ENCODE measurements around the gene MACROD2.

The MACROD2 gene

DNA sequence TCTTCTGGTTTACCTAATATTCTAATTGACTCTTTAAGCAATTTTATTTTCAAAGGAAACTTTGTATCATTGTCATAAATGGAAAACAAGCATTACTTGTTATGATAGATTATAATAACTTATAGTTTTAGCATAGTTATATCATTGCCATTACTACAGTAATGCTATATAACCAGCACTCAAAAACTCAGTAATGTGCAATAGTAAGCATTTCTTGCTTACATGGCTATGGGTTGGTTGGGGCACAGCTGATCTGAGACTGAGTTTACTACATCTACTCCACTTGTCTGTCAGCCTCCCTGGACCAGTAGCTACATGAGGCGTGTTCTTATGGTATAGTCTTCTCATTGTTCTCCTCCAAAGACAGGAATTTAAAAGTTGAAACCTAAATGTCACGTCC is 1427.7 kb downstream of the MACROD2 start:
- no peak for DNase-seq

GRCh38 chr20:15439551-15439950 is 1444.2 kb downstream of the MACROD2 start:
- DNase-seq = no peak

DNA sequence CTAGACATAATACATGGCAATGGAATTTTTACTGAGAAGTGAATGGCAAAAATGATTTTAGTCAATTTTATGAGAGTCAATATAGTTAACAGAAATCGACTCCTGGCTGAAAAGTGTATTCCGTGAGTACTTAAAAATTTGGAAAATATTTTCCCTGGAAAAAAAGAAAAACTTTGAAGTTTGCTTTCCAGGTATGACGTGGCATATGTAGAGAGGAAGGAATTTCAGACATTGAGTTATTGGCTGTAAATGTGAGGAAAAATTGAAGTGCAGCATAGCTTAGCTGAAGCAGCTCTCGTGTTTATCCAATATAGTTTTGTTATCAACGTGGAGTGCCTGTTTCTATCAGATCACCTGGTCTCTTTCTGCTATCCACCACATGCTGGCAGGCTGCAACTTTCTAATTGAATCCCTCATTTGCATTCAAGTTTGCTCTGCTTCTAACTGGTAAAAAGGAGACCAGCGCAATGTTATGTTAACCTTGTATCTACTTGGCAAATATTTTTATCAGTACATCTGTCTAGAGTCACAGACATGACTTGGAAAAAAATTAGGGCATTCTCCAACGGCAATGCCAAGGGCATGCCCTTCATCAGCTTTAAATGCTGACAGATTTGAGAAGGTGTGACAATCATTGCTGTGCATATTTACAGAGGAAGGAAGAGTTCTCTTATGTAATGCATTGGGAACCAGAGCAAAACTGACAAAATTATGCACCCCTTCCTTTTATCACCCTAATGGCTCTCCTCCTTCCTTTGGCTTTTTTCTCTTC is 1444.9 kb downstream of the MACROD2 start:
- DNase-seq = no peak

GRCh38 chr20:15445056-15445840 is 1449.9 kb downstream of the MACROD2 start:
- DNase-seq = no peak

DNA sequence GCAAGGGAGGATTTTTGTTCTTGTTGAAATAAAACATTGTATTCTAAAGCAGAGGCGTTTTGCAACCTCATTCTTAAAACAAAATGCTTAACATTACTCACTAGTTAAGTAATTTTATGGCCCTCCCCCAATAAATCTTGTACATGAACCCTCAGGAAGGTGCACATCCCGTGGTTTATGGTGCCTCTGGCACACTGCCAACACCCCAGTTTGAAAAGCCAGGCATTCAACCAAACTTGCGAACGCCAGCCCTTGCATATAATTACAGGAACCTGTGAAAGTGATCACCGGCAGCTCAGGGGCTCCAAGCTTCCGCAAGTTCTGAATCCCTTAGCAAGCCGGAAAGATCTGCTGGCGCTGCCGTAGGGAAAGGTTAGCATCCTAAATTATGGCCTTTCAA is 1451.1 kb downstream of the MACROD2 start:
- DNase-seq = no peak

DNA sequence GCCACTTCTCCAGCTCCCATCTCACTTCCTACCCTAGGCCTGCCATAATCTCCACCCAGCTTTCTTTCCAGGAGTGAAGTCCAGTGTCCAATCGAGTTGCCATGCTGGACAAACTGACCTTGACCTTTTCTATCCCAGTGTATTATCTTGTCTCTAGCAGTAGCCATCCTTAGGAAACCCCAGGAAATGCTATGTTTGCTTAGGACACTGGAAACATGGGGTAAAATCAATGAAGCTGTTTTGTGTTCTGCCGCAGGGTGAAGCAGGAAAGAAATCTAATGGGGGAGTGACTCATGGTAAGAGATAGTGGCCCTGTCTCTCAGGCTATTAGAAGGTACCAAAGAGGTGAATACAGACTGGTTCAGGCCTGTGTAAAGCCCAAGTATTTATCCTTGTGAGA is 1452.2 kb downstream of the MACROD2 start:
- DNase-seq = no peak

DNA sequence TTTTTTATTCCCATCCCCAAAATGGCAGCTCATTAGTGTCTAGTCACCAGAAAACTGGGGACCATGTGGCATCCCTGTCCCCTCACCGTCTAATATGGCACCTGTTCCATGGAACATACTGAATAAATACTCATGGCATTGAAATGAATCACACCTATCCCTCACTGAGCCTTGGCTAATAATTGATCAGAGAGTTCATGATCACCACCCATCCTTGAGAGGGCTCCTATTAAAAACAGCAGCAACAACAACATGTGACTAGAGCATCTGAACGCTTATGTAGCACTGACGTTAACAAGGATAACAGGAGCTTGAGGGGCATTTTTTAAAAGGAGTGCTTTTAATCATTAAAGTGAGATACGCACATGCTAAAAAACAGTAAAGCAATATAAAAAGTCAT is 1453.7 kb downstream of the MACROD2 start:
- no peak for DNase-seq

GRCh38 chr20:15451241-15451640 is 1455.9 kb downstream of the MACROD2 start:
- DNase-seq = no peak

DNA sequence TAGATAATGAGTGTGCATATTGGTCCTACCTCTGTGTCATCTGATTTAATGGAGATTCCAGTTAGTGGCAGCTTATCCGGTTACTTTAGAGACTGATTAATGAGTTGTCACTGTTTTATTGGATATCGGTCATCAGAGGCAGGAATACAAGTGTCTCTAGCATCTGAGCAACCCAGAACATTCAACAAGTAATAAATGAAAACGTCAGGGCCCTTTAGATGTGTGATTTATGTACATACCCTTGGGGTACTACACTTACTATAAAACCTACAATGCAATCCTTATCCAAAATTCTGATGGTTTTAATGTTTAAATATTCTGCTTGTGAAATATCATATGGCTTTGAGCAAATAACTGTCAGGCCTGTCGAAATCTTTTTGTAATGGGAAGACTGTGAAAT is 1460.0 kb downstream of the MACROD2 start:
- DNase-seq = no peak

- DNase-seq = no peak
Observed at GRCh38 chr20:15461938-15462337, 1466.6 kb downstream of the MACROD2 start.

GRCh38 chr20:15475483-15475882 is 1480.2 kb downstream of the MACROD2 start:
- no peak for DNase-seq

DNA sequence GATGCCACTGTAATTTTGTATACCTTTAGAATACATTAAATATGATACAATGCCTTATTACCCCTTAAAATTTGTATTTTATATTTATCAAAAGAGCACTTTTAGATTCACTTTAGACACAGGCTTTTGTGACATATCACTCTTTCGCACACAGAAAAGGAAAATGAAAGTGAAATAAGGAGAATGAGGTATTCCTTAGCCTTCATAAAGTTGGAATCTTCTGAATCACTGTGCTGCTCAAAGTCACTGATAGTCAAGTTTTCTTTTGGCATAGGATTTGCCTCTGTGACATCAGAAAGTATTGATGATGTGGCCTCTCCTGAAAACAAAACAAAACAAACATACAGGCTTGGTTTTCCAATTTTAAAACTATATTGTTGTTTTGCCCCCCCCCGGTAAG is 1480.9 kb downstream of the MACROD2 start:
- no peak for DNase-seq

DNA sequence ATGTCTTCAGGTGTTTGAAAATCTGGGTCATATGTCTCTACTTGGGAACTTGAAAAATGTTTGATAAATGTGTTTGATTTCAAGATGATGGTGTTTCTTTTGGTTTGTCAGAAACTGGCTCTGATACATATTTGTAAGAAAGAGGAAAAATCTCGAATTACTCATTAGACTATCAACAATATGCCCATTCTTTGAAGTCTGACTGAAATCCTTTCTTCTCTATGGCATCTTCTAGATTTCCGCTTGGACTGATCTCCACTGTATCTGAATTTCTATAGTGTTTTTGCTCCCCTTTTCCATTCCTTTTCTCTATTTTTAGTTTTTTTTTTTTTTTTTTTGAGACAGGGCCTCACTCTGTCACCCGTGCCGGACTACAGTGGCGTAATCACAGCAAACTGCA is 1481.5 kb downstream of the MACROD2 start:
- no peak for DNase-seq

DNA sequence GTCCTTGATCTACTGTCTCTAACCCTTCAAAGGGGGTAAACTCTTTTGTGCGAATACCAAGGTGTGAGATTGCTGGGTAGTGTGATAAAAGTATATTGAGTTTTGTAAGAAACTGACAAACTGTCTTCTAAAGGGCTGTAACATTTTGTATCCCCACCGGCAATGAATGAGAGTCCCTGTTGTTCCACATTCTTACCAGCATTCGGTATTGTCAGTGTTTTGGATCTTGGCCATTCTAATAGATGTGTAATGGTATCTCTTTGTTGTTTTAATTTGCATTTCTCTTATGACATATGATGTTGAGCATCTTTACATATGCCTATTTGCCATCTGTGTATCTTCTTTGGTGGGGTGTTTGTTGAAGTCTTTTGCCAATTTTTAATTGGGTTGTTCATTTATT is 1487.2 kb downstream of the MACROD2 start:
- no peak for DNase-seq

DNA sequence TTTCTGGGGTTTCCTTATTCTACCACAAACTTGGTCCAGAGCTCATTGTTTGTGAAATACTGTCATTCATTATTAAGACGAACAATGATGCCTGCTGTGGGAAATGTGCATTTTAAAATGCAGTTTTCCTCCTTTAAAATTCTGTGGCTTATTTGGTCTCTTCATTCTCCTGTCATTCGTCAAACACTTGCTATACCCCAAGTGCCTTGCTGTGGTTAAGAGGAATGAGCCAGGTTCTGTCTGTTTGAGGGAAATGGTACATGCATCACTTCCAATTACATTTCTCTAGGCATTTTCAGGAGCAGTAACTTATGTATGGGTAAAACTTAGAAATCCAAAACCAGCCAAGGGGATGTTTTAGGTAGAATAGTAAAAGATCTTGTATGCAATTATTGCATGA is 1490.2 kb downstream of the MACROD2 start:
- no peak for DNase-seq

- no peak for DNase-seq
Observed at GRCh38 chr20:15487030-15487429, 1491.7 kb downstream of the MACROD2 start.

DNA sequence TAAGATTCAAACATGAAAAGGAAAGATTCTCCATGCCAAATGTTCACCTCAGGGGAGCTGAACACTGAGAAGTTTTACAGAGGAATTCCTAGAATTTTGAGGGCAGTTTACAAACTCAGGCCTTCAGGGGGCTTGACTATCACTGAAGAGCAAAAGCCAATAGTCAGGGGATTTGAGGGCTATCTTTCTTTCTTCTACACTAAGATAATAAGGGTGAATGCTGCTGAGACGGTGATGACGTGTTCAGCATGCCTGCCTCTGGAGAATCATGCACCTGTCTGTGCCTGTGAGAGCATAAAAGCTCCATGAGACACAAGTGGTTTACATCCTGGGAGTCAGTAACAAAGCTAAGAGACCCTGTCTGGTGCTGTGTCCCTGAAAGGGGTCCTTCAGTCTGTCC is 1492.4 kb downstream of the MACROD2 start:
- DNase-seq = no peak

DNA sequence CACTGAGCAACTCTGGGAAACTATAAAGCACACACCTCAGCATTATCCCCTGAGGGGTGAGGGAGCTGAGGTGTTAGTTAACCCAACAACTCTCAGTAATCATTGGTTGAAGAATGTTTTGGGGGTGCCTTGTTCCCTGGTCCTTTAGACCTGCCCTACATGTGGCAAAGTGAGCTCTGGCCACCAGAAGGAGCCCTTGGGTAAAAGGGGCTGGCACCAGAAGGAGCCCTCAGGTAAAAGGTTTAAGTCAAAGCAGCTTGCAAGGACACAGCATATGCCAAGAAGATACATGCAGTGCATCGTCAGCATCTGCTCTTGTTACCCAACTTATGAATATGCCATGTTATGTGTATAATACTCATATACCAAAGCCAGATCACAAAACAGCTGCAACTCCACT is 1496.3 kb downstream of the MACROD2 start:
- DNase-seq = no peak

GRCh38 chr20:15494851-15495250 is 1499.5 kb downstream of the MACROD2 start:
- no peak for DNase-seq

DNA sequence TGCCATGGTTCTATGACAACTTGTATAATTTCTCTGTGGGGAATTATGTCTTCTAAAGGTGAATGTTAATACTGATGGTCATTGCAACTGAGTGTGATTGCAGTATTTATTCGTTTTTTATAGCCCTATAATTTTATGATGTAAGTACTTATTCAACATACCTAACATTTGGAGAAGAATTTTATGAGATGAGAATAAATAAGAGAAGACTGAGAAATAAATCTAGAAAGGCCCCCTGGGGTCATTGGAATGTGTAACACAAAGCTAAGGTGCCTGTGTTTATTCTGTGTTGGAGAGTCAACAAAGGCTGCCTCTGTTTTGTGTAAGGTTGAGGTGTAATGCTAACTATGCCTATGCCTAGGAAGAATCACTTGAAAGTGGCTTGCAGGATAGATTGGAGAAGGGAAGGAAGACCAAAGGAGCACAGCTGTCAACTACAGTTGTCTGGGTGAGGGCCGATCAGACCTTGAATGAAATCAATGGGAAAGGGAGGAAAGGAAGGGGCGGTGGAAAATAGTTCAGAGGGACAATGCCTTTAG is 1501.3 kb downstream of the MACROD2 start:
- no peak for DNase-seq

DNA sequence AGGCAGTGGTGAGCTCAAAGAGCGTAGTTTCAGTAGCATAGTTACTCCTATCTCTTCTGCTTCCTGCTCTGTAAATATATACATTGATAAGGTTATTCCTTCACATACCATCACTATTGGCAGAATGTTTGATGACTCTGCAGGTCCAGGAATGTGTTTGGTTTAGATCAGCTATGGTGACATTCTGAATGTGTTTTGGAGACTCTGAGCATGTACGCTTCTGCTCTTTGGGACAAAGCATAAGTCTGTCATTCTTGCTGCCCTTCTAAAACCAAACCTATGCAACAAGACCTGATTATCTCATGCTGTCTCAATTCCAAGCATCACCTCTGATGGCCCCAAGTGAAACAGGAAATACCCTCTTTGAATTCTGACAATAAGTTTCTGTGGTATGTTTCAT is 1503.6 kb downstream of the MACROD2 start:
- DNase-seq = no peak

DNA sequence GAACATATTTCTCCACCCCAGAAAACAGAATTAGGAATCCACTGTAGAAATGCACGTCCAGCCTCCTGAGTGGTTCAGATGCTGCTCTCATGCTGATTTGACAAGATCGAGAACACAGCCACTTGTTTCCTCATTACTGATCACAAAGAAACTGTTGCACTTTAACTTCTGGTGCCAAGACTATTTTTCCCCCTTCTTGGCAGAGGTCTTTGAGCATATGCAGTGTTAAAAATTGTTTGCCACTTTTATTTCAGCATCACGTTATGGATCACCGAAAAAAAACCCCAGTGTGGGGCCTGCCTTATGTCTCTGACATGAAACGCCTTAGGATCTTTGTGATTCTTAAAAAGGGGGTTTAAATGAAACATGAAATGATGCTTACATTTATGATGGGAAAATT is 1511.0 kb downstream of the MACROD2 start:
- no peak for DNase-seq

- no peak for DNase-seq
Observed at GRCh38 chr20:15507151-15507550, 1511.8 kb downstream of the MACROD2 start.

DNA sequence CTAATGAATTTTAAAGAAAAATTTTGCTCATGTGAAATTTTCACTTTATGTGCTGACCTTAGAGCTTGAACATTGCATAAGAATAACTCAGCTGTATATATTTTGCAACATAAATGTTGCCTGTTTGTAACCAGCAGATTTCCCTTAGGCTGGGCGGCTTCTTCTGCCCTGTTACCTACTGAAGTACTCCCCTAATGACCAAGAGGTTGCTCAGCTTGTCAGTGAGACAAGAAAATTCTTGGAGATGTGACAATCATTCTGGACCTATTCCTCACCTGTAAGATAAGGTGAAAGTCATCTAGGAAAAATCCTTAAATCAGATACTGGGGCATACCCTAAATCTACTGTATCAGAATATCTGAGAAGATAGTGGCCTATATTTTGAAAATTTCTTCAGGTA is 1516.2 kb downstream of the MACROD2 start:
- DNase-seq = no peak

Data from central memory CD4-positive, alpha-beta T cell (primary cell).